HEK293T (cell line): ENCODE measurements around the gene PCMT1.

ENCODE experiments used
- FOXA1 ChIP-seq: fragments of 450-650 bp; IDR thresholded peaks from 2 replicates; pipeline ENCODE4 v1.6.1; 2016; ENCODE audit warnings: mild to moderate bottlenecking
- FOXK2 ChIP-seq: fragments of 450-650 bp; IDR thresholded peaks from 2 replicates; pipeline ENCODE4 v1.6.1; 2016; ENCODE audit warnings: mild to moderate bottlenecking
- FOXM1 ChIP-seq: fragments of 450-650 bp; IDR thresholded peaks from 2 replicates; pipeline ENCODE4 v1.6.1; 2017; ENCODE audit warnings: mild to moderate bottlenecking, borderline replicate concordance
- L3MBTL2 ChIP-seq: fragments of 450-650 bp; conservative IDR thresholded peaks from 2 replicates; pipeline ENCODE4 v1.6.1; 2016; ENCODE audit warnings: mild to moderate bottlenecking
- LEF1 ChIP-seq: fragments of 450-650 bp; IDR thresholded peaks from 2 replicates; pipeline ENCODE4 v1.6.1; 2017; ENCODE audit warnings: mild to moderate bottlenecking, borderline replicate concordance
- SUZ12 ChIP-seq: fragments of 450-650 bp; IDR thresholded peaks from 2 replicates; pipeline ENCODE4 v1.6.1; 2016; ENCODE audit warnings: mild to moderate bottlenecking
- TARDBP ChIP-seq: fragments of 450-650 bp; IDR thresholded peaks from 2 replicates; pipeline ENCODE4 v1.6.1; 2016
- ZNF384 ChIP-seq: fragments of 450-650 bp; IDR thresholded peaks from 2 replicates; pipeline ENCODE4 v1.6.1; 2016
- TF ChIP-seq, protein P1 (sequence below): fragments of 450-650 bp; IDR thresholded peaks from 2 replicates; pipeline ENCODE4 v1.6.1; 2016

DNA sequence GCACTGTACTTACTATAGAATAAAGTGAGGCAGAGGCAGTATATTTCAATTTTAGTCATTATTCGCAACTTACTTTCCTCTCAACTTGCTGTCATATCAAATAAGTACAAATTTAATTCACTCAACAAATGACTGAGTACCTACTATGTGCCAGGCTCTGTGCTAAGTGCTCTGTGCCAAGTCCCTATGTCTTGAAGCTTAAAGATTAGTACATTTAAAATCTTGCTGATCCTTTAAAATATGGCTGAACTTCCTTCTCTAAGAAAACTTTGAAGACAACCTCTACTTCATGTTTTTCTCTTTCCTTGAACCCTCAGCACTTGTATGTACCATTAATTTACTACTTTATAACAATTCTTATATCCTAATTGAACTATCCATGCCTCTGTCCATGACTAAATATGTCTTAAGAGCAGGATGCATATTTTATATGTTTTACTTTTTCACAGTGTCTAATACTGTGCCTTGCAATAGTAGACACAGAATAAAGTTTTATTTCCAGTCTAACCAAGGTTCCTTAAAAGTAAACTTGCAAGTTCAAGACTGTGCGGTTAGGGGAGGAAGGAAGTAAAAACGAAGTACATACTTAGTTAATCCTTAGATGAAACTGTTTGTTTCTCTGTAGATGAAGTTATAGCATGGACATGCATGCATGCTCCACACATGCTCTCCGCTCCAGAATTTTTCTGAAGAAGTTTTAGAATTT lies 21.6 kb upstream of the PCMT1 start:
- TF ChIP-seq SUZ12 (no peak), FOXA1 (no peak), LEF1 (no peak), FOXK2 (no peak), L3MBTL2 (no peak), ZNF384 (no peak), FOXM1 (no peak), TARDBP (no peak)
- TF ChIP-seq, protein P1, sequence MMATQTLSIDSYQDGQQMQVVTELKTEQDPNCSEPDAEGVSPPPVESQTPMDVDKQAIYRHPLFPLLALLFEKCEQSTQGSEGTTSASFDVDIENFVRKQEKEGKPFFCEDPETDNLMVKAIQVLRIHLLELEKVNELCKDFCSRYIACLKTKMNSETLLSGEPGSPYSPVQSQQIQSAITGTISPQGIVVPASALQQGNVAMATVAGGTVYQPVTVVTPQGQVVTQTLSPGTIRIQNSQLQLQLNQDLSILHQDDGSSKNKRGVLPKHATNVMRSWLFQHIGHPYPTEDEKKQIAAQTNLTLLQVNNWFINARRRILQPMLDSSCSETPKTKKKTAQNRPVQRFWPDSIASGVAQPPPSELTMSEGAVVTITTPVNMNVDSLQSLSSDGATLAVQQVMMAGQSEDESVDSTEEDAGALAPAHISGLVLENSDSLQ = no peak
